HepG2 (cell line): ENCODE data around the gene EMC9. TPM values are rescaled to one million over a fixed set of nuclear protein-coding genes. Genes with fewer than 3 reads are reported as not detected.

Experiments
- ATAC-seq: fragments of 200-7000 bp; cut with Tn5 transposase; 3 replicates; pipeline ENCODE4 v1.9.1; 2020; ENCODE audit warnings: mild to moderate bottlenecking, moderate library complexity
- BruUV-seq: library from RNA; stranded (reverse); fragments of 400-500 nt; replicated peaks from 2 replicates; lab custom pipeline; 2021; lab: Mats Ljungman, UMichigan
- CTCF ChIA-PET: fragments of 300-600 bp; formaldehyde crosslinking; extraction: SDS; loops from one replicate; lab custom pipeline; 2021; ENCODE audit warnings: low total read pairs, inconsistent platforms, low intra/inter-chr PET ratio; lab: Yijun Ruan, JAX
- POLR2A ChIA-PET: fragments of 350-600 bp; sonication (Branson Sonifier 250); formaldehyde crosslinking; loops from one replicate; lab custom pipeline; 2020; ENCODE audit warnings: antibody characterized with exemption, inconsistent platforms; lab: Yijun Ruan, JAX
- DNase-seq: peaks from one replicate; pipeline ENCODE4 v3.0.0-alpha.2; 2015; ENCODE audit warnings: low spot score
- FAIRE-seq: peaks from 3 replicates; lab custom pipeline; 2011; peaks lifted over from hg19 to GRCh38; lab: Jason Lieb, UNC
- H2AFZ ChIP-seq: one replicate; pipeline ENCODE4 v1.6.1; 2011; ENCODE audit warnings: low read length, inconsistent platforms
- H3K27ac ChIP-seq: fragments of 300-600 bp; 3 replicates; pipeline ENCODE4 v1.8.0; 2011; ENCODE audit warnings: mixed run types, mild to moderate bottlenecking, mixed read lengths, low read length, inconsistent platforms; ENCODE audit not compliant: insufficient read depth; ENCODE audit errors: extremely low read length
- H3K27me3 ChIP-seq, 2 experiments: fragments of 200-600 bp in 1 of 2; 2 replicates in 1 of 2; 3 replicates in 1 of 2; pipeline versions ENCODE4 v1.6.0 to v1.8.0; 2011; ENCODE audit warnings: low read length in 2 of 2, mild to moderate bottlenecking in 2 of 2, moderate library complexity in 2 of 2, inconsistent platforms in 1 of 2; ENCODE audit not compliant: insufficient read depth in 2 of 2, control insufficient read depth in 1 of 2
- H3K36me3 ChIP-seq, 2 experiments: fragments of 200-600 bp in 1 of 2; replicated peaks in 1 of 2; 2 replicates in 1 of 2; 3 replicates in 1 of 2; pipeline versions ENCODE4 v1.5.1 to v1.8.0; 2011; ENCODE audit warnings: low read length in 2 of 2, inconsistent platforms in 1 of 2; ENCODE audit not compliant: insufficient read depth in 2 of 2, control insufficient read depth in 1 of 2
- H3K4me1 ChIP-seq: 2 replicates; pipeline ENCODE4 v1.5.1; 2012; ENCODE audit warnings: low read length, inconsistent platforms; ENCODE audit not compliant: insufficient read depth
- H3K4me2 ChIP-seq: 2 replicates; pipeline ENCODE4 v1.6.0; 2011; ENCODE audit warnings: low read depth, low read length, inconsistent platforms
- H3K4me3 ChIP-seq, 3 experiments: fragments of 200-600 bp in 1 of 3; sonication (generic), shearing (Covaris generic) in 1 of 3; replicated peaks in 1 of 3; 2 replicates each; pipeline ENCODE4 v1.5.1; 2011 to 2016; ENCODE audit warnings: low read length in 3 of 3, inconsistent platforms in 2 of 3, low read depth in 2 of 3, mild to moderate bottlenecking in 2 of 3, control low read depth in 1 of 3, mixed read lengths in 1 of 3; ENCODE audit not compliant: insufficient read depth in 1 of 3
- H3K79me2 ChIP-seq: one replicate; pipeline ENCODE4 v1.6.1; 2011; ENCODE audit warnings: low read length, inconsistent platforms; ENCODE audit not compliant: insufficient read depth
- H3K9ac ChIP-seq: 2 replicates; pipeline ENCODE4 v1.6.0; 2011; ENCODE audit warnings: mild to moderate bottlenecking, low read depth, low read length, inconsistent platforms; ENCODE audit not compliant: insufficient read depth
- H3K9me3 ChIP-seq: 2 replicates; pipeline ENCODE4 v1.5.1; 2012; ENCODE audit warnings: mild to moderate bottlenecking, low read length
- H4K20me1 ChIP-seq: 2 replicates; pipeline ENCODE4 v1.6.0; 2011; ENCODE audit warnings: inconsistent platforms, mild to moderate bottlenecking, low read length, moderate library complexity; ENCODE audit not compliant: insufficient read depth
- AKNA ChIP-seq: sonication (generic); formaldehyde crosslinking; IDR thresholded peaks from 2 replicates; pipeline ENCODE4 v1.4.0; 2020; ENCODE audit warnings: missing genetic modification reagents, borderline replicate concordance
- ATF1 ChIP-seq: IDR thresholded peaks from 2 replicates; pipeline ENCODE4 v1.6.1; 2016; ENCODE audit warnings: mild to moderate bottlenecking, control low read depth
- ETV6 ChIP-seq: sonication (generic); formaldehyde crosslinking; conservative IDR thresholded peaks from 2 replicates; pipeline ENCODE4 v1.4.0; 2020; ENCODE audit warnings: missing genetic modification reagents
- KDM2A ChIP-seq: sonication (generic); formaldehyde crosslinking; IDR thresholded peaks from 2 replicates; pipeline ENCODE4 v1.4.0; 2020; ENCODE audit warnings: low read depth, missing genetic modification reagents, borderline replicate concordance
- KDM5A ChIP-seq: fragments of 200-600 bp; sonication (generic); IDR thresholded peaks from 2 replicates; pipeline ENCODE4 v1.7.0; 2018; ENCODE audit warnings: antibody characterized with exemption, mild to moderate bottlenecking, low read length, borderline replicate concordance
- NPAS2 ChIP-seq: sonication (generic); formaldehyde crosslinking; IDR thresholded peaks from 2 replicates; pipeline ENCODE4 v1.8.0; 2022; ENCODE audit warnings: mild to moderate bottlenecking, missing genetic modification reagents, borderline replicate concordance
- RARA ChIP-seq: IDR thresholded peaks from 2 replicates; pipeline ENCODE4 v1.6.1; 2016; ENCODE audit warnings: missing genetic modification reagents, missing compliant biosample characterization
- SKI ChIP-seq: fragments of 450-650 bp; IDR thresholded peaks from one replicate; pipeline ENCODE4 v1.6.1; 2018; ENCODE audit warnings: mild to moderate bottlenecking; ENCODE audit not compliant: partially characterized antibody
- TEAD3 ChIP-seq: optimal IDR thresholded peaks from 2 replicates; pipeline ENCODE3; 2016; ENCODE audit warnings: borderline replicate concordance
- XBP1 ChIP-seq: sonication (generic); formaldehyde crosslinking; IDR thresholded peaks from 2 replicates; pipeline ENCODE4 v1.5.0; 2020; ENCODE audit warnings: missing genetic modification reagents
- ZFP36 ChIP-seq: fragments of 150-350 bp; IDR thresholded peaks from 2 replicates; pipeline ENCODE4 v1.6.1; 2018; ENCODE audit warnings: borderline replicate concordance, low read length, low read depth; ENCODE audit not compliant: partially characterized antibody
- ZKSCAN1 ChIP-seq: fragments of 150-350 bp; IDR thresholded peaks from 2 replicates; pipeline ENCODE4 v1.6.1; 2014; ENCODE audit warnings: low read length
- ZNF224 ChIP-seq: sonication (generic); formaldehyde crosslinking; IDR thresholded peaks from 2 replicates; pipeline ENCODE4 v1.5.0; 2020; ENCODE audit warnings: mild to moderate bottlenecking, missing genetic modification reagents
- ZNF235 ChIP-seq: sonication (generic); formaldehyde crosslinking; IDR thresholded peaks from 2 replicates; pipeline ENCODE4 v1.8.1; 2023; ENCODE audit warnings: mild to moderate bottlenecking, missing genetic modification reagents, borderline replicate concordance
- ZNF260 ChIP-seq: sonication (generic); formaldehyde crosslinking; IDR thresholded peaks from 2 replicates; pipeline ENCODE4 v1.4.0; 2020; ENCODE audit warnings: missing genetic modification reagents, low read depth, mild to moderate bottlenecking, borderline replicate concordance
- ZNF737 ChIP-seq: sonication (generic); formaldehyde crosslinking; IDR thresholded peaks from 2 replicates; pipeline ENCODE4 v1.5.0; 2020; ENCODE audit warnings: missing genetic modification reagents, mild to moderate bottlenecking, borderline replicate concordance
- WGBS: methylation state at CpG from one replicate; pipeline ENCODE4 v1.1.6; 2017; ENCODE audit warnings: low lambda C conversion rate; 5-methylcytosine and 5-hydroxymethylcytosine counted together
- in situ Hi-C: cut with HindIII; loops from 2 replicates; pipeline ENCODE4 v1.10.0; 2017; ENCODE audit warnings: low pct_unique_long_range_greater_than_20kb; ENCODE audit not compliant: extremely low pct_ligation_motif_present
- intact Hi-C: fragments of 100-400 bp; cut with micrococcal nuclease; formaldehyde crosslinking; loops from one replicate; pipeline ENCODE4 v1.10.0; 2022; ENCODE audit not compliant: unreplicated experiment
- polyA plus RNA-seq, 8 experiments: library from polyadenylated mRNA; depleted of rRNA in 3 of 8; stranded (reverse) in 7 of 8; unstranded in 1 of 8; fragments of >200 nt; fragmentation: Illumina TruSeq in 4 of 8; extraction: Trizol in 4 of 8; gene quantifications; 2 replicates each; pipeline versions ENCODE4 v1.2.1 to v1.2.3, GENCODE V29; 2011 to 2016; ENCODE audit warnings: low read depth in 4 of 8, missing spikeins in 1 of 8, mixed read lengths in 1 of 8; ENCODE audit not compliant: insufficient read depth in 1 of 8
- total RNA-seq, 5 experiments: library from RNA; depleted of rRNA; stranded (reverse); fragments of >200 nt; fragmentation: Illumina TruSeq; extraction: Trizol; gene quantifications; 2 replicates each; pipeline ENCODE4 v1.2.3, GENCODE V29; 2016; ENCODE audit warnings: low read depth in 1 of 5
- TF ChIP-seq, protein P1 (sequence below): sonication (generic); formaldehyde crosslinking; IDR thresholded peaks from 2 replicates; pipeline ENCODE4 v1.8.1; 2023; ENCODE audit warnings: mild to moderate bottlenecking, missing genetic modification reagents
- TF ChIP-seq, protein P2 (sequence below): sonication (generic); formaldehyde crosslinking; IDR thresholded peaks from 2 replicates; pipeline ENCODE4 v1.4.0; 2020; ENCODE audit warnings: missing genetic modification reagents, mild to moderate bottlenecking, borderline replicate concordance

Gene EMC9
- total and polyA plus RNA-seq, 2 of the 13 experiments (the other 11 are each of a cell fraction or from before 2014, with no cell fraction given), result 60.5 to 78.7 TPM

DNA sequence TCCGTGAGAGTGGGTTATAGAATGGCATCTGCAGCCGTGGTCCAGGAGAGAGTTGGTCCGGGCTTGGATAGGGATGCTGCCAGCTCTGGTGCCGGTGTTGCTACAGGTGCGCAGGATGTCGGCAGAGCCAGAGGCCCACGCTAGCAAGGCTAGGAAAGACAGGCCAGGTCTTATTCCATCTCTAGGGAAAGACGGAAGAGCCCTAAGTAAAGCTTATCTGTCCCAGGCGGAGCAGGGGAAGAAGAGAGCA is 5.9 kb downstream of the EMC9 start:
- H3K36me3 ChIP-seq, result peaks cover 17 to 25% of the 10 kb centered on the region in 2 experiments
- no TSS peak for BruUV-seq
- H3K9me3 ChIP-seq, result no peaks in the 10 kb centered on the region
- H3K4me3 ChIP-seq, result peak overlapping the region; percentile 91 to 98 (median 93)
- H3K4me1 ChIP-seq, result peaks cover 69% of the 10 kb centered on the region
- H2AFZ ChIP-seq, result peak overlapping the region; percentile 62
- in situ Hi-C loops, result loop anchor here (25.0 kb wide), 1 partner anchor 823 kb away; the partner anchor contains the start of genes BCL2L2, PABPN1 and PPP1R3E
- peaks cover 37% of the 10 kb centered on the region for H3K79me2 ChIP-seq
- H3K27ac ChIP-seq, result peak overlapping the region; percentile 66
- ChIA-PET POLR2A (interaction anchor here (0.8 to 22.7 kb wide), 37 partner anchors 9 to 1158 kb away, joined by 3 to 977 read pairs (median 5); partner anchors contain the start of genes ACIN1, C14orf119, CARMIL3 and CHMP4A), CTCF (interaction anchor here (1.0 to 2.1 kb wide), 2 partner anchors 21 to 25 kb away, joined by 3 to 6 read pairs; partner anchors contain the start of genes DCAF11, IRF9 and NRL)
- peaks cover 11% of the 10 kb centered on the region for H4K20me1 ChIP-seq
- ATAC-seq, result no peak
- peak overlapping the region; percentile 100 for H3K4me2 ChIP-seq
- FAIRE-seq, result no peak
- H3K9ac ChIP-seq, result peak overlapping the region; percentile 94
- H3K27me3 ChIP-seq, result no peaks in the 10 kb centered on the region; a peak in 1 of 5 replicates
- intact Hi-C loops, result no loop called here
- under 1% methylated on average over 9 of the region's 9 CpGs for WGBS
- no peak for DNase-seq
- no peak for TF ChIP-seq ZNF235 (CRISPR knock-in tag)
- 0 out of 2 replicates have a peak, but pooled peaks have one; percentile 24 for TF ChIP-seq ETV6 (CRISPR knock-in tag)
- no peak for TF ChIP-seq ZKSCAN1
- TF ChIP-seq TEAD3 (CRISPR knock-in tag), result peak; percentile 27
- TF ChIP-seq KDM5A, result no peak; the same call in 1 of the 2 replicates
- TF ChIP-seq, protein P1, sequence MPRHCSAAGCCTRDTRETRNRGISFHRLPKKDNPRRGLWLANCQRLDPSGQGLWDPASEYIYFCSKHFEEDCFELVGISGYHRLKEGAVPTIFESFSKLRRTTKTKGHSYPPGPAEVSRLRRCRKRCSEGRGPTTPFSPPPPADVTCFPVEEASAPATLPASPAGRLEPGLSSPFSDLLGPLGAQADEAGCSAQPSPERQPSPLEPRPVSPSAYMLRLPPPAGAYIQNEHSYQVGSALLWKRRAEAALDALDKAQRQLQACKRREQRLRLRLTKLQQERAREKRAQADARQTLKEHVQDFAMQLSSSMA (CRISPR knock-in tag), result no peak
- no peak for TF ChIP-seq RARA (CRISPR knock-in tag)
- no peak for TF ChIP-seq AKNA (CRISPR knock-in tag)
- no peak for TF ChIP-seq ZNF224 (CRISPR knock-in tag)
- no peak for TF ChIP-seq ATF1 (CRISPR knock-in tag)
- TF ChIP-seq, protein P2, sequence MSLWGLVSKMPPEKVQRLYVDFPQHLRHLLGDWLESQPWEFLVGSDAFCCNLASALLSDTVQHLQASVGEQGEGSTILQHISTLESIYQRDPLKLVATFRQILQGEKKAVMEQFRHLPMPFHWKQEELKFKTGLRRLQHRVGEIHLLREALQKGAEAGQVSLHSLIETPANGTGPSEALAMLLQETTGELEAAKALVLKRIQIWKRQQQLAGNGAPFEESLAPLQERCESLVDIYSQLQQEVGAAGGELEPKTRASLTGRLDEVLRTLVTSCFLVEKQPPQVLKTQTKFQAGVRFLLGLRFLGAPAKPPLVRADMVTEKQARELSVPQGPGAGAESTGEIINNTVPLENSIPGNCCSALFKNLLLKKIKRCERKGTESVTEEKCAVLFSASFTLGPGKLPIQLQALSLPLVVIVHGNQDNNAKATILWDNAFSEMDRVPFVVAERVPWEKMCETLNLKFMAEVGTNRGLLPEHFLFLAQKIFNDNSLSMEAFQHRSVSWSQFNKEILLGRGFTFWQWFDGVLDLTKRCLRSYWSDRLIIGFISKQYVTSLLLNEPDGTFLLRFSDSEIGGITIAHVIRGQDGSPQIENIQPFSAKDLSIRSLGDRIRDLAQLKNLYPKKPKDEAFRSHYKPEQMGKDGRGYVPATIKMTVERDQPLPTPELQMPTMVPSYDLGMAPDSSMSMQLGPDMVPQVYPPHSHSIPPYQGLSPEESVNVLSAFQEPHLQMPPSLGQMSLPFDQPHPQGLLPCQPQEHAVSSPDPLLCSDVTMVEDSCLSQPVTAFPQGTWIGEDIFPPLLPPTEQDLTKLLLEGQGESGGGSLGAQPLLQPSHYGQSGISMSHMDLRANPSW (CRISPR knock-in tag), result peak; percentile 82; the same call in 1 of the 2 replicates
- TF ChIP-seq XBP1 (CRISPR knock-in tag), result no peak
- no peak for TF ChIP-seq NPAS2 (CRISPR knock-in tag)
- no peak for TF ChIP-seq ZNF260 (CRISPR knock-in tag)
- TF ChIP-seq ZFP36, result no peak
- TF ChIP-seq SKI, result no peak
- TF ChIP-seq ZNF737 (CRISPR knock-in tag), result no peak
- TF ChIP-seq KDM2A (CRISPR knock-in tag), result no peak
